HG02642 (cell line): ENCODE results near the gene CELF6.
"Not testable (repeated sequence)": the region's sequence is repeated elsewhere in the genome, so short reads cannot be mapped to it uniquely, and the experiment has no call there.

Experiments
- ATAC-seq: cut with Tn5 transposase; IDR thresholded peaks from one replicate; pipeline ENCODE4 v1.9.1; 2021; ENCODE audit warnings: mild to moderate bottlenecking; ENCODE audit not compliant: unreplicated experiment, poor library complexity

Gene CELF6

DNA sequence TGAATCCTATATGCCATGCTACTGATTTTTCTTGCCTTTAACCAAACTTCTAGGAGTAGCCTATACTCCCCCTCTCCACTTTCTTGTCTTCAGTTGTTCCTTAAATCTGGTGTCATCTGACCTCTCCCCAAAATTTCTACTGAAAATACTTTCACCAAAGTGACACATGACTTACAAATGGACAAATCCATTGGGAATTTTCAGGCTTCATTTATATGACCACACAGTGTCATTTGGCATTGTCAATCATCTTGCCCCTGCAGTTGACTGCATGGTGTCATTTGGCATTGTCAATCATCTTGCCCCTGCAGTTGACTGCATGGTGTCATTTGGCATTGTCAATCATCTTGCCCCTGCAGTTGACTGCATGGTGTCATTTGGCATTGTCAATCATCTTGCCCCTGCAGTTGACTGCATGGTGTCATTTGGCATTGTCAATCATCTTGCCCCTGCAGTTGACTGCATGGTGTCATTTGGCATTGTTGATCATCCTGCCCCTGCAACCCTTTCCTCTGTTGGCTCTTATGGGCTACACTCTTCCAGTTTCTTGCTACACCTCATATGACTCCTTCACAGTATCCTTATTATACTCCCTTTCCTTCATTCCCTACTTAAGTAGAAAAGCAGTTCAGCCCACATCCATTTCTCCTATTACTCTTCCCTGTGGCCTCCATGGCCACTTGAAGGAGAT is 44.2 kb downstream of the CELF6 start:
- ATAC-seq, result not testable (repeated sequence)

GRCh38 chr15:72272997-72273352 is 47.0 kb downstream of the CELF6 start:
- no peak for ATAC-seq

GRCh38 chr15:72272213-72272996 is 47.6 kb downstream of the CELF6 start, which contains the start of gene PARP6:
TSS of gene PARP6 (minus strand) at chr15:72272554. CDS start at chr15:72267477, 5,077 bp downstream.
- ATAC-seq, result peak; percentile 94

DNA sequence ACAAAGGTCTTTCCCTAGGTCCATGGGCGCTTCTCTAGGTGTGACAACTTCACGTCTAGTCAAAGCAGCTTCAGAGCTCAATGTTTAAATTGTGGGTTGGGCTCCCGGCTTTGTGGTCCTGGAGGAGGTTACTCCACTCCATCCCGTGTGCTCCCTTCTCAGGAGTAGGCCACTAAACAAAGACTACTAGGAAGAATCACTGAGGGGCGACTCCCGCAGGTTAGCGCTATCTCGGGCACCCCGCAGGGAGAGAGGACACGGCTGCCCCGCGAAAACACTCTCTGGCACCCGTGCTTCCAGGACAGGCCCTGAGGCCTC is 48.1 kb downstream of the CELF6 start:
- ATAC-seq, result peak; percentile 20

- ATAC-seq, result no peak
Measured at GRCh38 chr15:72271221-72271620, 48.7 kb downstream of the CELF6 start.

- no peak for ATAC-seq
Measured at GRCh38 chr15:72269739-72270138, 50.2 kb downstream of the CELF6 start.

GRCh38 chr15:72265031-72265430 is 54.9 kb downstream of the CELF6 start:
- ATAC-seq, result no peak

DNA sequence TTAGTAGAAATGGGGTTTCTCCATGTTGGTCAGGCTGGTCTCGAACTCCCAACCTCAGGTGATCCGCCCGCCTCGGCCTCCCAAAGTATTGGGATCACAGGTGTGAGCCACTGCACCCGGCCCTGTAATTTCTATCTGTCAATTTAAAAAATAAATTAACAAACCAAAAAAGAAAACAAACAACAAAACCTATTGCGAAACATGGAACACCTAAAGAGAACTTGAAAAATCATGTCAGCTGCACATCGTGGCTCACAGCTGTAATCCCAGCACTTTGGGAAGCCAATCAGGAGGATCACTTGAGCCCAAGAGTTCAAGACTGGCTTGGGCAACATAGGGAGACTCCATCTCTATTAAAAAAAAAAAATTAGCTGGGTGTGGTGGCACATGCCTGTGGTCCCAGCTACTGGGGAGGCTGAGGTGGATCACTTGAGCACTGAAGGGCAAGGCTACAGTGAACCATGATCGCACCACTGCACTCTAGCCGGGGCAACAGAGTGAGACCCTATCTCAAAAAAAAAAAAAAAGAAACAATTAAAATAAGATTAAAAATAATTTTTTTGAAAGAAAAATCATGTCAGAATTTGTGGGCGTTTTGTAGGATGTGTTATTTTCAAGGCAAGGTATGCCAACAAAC is 67.2 kb downstream of the CELF6 start:
- ATAC-seq, result no peak

- no peak for ATAC-seq
Measured at GRCh38 chr15:72249142-72249810, 70.7 kb downstream of the CELF6 start.

- ATAC-seq, result no peak
Measured at GRCh38 chr15:72248514-72248913, 71.4 kb downstream of the CELF6 start.

GRCh38 chr15:72242775-72243370 is 77.1 kb downstream of the CELF6 start:
- no peak for ATAC-seq

- ATAC-seq, result no peak
Measured at GRCh38 chr15:72239652-72240051, 80.3 kb downstream of the CELF6 start.

- no peak for ATAC-seq
Measured at GRCh38 chr15:72238586-72238985, 81.4 kb downstream of the CELF6 start.

DNA sequence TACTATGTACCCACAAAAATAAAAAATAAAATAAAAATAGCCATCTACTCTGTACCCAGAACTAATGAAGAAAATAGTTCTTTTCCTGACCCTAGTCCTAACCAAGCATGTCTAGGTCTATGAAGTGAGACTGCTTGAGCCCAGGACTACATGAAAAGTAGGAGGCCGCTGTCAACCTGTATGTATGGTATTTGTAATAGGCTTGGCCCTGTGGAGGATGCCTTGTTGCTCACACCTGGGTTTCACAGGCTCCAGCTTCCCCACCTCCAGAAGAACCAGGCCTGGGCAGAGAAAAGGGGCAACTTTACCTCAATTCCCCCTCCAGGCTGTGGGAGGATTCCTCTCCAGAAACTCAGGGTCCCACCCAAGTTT is 82.1 kb downstream of the CELF6 start:
- no peak for ATAC-seq

DNA sequence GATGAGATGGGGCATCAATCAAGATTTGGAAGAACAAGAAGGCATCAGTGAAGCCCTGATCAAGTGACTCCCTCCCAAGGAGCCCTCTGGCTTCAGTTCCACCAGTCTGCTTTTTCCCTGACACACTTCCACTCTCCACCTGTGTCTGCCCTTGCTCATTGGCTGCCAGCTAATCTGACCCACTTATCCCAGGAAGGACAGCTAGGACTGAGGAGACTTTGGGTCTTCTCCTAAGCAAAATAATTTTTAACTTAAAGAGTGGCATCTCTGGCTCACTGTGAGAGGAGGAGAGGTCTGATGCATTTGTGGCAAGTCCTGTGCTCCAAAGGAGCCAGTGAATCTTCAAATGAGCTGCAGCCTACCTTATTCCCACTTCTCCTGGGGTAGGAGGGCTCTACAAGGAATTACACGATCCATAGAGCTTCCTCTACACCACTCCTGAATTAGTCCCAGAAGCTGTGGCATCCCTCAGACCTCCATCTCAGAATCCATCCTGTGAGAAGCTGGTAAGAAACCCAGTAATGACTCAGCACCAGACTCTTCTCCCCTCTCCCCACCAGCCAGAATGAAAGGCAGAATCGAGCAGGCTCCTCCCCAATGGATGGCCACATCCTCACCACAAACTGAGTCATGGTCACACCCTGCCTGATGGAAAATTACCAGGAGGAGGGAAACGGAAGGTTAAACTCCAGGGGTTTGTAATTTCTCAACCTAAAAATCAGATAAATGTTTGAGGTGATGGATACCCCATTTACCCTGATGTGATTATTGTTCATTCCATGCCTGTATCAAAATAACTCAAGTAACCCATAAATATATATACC is 82.7 kb downstream of the CELF6 start:
- peak; percentile 71 for ATAC-seq

- no peak for ATAC-seq
Measured at GRCh38 chr15:72236381-72237003, 83.5 kb downstream of the CELF6 start.

DNA sequence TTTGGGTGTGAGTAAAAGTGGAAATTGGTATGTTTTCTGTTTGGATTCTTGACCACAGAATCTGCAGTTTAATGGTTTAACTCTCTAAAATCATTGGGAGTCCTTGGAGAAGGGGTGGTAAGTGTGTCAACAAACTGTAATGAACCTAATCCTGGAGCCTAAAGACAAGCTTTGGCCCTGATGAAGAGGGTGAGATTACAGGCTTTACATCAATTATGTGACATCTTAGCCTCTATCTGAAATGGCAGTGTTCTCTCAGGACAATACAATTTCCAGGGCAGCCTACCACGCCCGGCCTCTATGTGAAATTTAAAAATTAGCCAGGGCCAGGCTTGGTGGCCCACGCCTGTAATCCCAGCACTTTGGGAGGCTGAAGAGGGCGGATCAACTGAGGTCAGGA is 84.7 kb downstream of the CELF6 start:
- ATAC-seq, result no peak
